ENCODE results near the gene CD3G.

Gene CD3G

DNA sequence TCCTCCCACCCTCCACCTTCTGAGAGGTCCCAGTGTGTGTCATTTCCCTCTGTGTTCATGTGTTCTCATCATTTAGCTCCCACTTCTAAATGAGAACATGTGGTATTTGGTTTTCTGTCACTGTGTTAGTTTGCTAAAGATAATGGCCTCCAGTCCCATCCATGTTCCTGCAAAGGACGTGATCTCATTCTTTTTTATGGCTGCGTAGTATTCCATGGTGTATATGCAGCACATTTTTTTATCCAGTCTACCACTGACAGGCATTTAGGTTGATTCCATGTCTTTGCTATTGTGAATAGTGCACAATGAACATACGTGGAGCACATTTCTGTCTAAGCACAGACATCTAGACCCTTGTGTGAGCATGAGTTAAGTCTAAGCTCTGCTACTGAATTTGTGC lies 33.9 kb upstream of the CD3G start:
- Histone ChIP-seq H3K27ac (no peak overlapping the region), H3K4me1 (peaks cover 31 to 55% (median 41%) of the 10 kb centered on the region in 10 experiments), H3K9me3 (replicated peaks in 1 of 11) (0 out of 22 replicates have a peak, but pooled peaks cover 0 to 3% (median 0%) of the 10 kb centered on the region in 11 experiments), H4K20me1 (no peaks in the 10 kb centered on the region), H3K36me3 (no peaks in the 10 kb centered on the region), H3K9ac (no peak overlapping the region), H3K27me3 (no peaks in the 10 kb centered on the region), H3K4me3 (no peak overlapping the region), H3K4me2 (no peak overlapping the region)
- no peak for TF ChIP-seq Cebpa-rat (IDR thresholded peaks at IDR 0.05)

- TF ChIP-seq Cebpa-rat (IDR thresholded peaks at IDR 0.05), result no peak
- Histone ChIP-seq H3K4me2 (no peak overlapping the region), H3K27me3 (no peaks in the 10 kb centered on the region), H3K4me3 (no peak overlapping the region), H3K9ac (no peak overlapping the region), H4K20me1 (no peaks in the 10 kb centered on the region), H3K4me1 (peaks cover 37 to 58% (median 45%) of the 10 kb centered on the region in 10 experiments), H3K9me3 (replicated peaks in 1 of 11) (0 out of 22 replicates have a peak, but pooled peaks cover 0 to 3% (median 0%) of the 10 kb centered on the region in 11 experiments), H3K36me3 (no peaks in the 10 kb centered on the region), H3K27ac (no peak overlapping the region)
Observed at GRCh38 chr11:118310781-118311485, 33.2 kb upstream of the CD3G start.

DNA sequence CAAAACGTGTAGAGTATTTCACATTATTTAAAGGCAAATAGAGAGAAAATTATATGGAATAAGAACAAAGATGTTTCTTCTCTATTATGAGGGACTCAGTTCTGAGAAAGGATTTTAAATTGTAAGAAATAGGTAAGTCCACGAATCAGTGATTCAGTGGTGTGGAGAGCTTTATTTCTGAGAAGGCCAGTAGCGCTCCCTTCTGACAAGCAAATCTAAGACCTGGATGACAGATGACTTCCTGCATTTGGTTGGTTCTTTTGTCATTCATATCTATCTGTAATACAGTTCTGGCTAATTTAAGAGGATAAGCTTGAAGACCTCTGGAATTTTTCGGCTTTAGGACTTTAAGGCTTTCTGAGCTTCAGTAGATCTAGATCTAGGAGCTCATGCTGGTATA lies 32.6 kb upstream of the CD3G start:
- TF ChIP-seq Cebpa-rat (IDR thresholded peaks at IDR 0.05), result no peak
- H3K4me1 ChIP-seq, result peaks cover 43 to 58% (median 49%) of the 10 kb centered on the region in 10 experiments
- no peak overlapping the region for H3K27ac ChIP-seq
- no peak overlapping the region for H3K9ac ChIP-seq
- no peaks in the 10 kb centered on the region for H4K20me1 ChIP-seq
- H3K4me2 ChIP-seq, result peak overlapping the region in 1 of 11 experiments; percentile 95; a peak in 1 of 22 replicates
- H3K4me3 ChIP-seq, result no peak overlapping the region
- H3K27me3 ChIP-seq, result no peaks in the 10 kb centered on the region
- 0 out of 22 replicates have a peak, but pooled peaks cover 0 to 3% (median 0%) of the 10 kb centered on the region in 11 experiments for H3K9me3 ChIP-seq (replicated peaks in 1 of 11)
- H3K36me3 ChIP-seq, result no peaks in the 10 kb centered on the region

DNA sequence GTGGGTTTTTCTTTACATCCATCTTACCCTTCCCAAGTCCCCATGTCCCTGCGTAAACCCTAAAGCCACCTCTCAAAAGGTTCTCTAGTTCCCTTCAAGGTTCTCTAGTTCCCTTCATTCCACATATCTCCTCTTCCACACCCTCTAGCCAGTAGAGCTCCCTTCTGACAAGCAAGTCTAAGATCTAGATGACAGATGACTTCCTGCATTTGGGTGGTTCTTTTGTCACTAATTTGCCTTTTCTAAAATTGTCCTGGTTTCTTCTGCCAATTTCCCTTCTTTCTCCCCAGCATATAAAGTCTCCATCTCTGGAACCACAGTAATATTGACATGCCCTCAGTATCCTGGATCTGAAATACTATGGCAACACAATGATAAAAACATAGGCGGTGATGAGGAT lies 31.8 kb upstream of the CD3G start:
- no peaks in the 10 kb centered on the region for H4K20me1 ChIP-seq
- H3K4me1 ChIP-seq, result peaks cover 47 to 58% (median 54%) of the 10 kb centered on the region in 10 experiments
- H3K4me2 ChIP-seq, result peak overlapping the region in 9 of 11 experiments; percentile 68 to 95 (median 86); a peak in 12 of 22 replicates
- TF ChIP-seq Cebpa-rat (IDR thresholded peaks at IDR 0.05), result no peak
- H3K36me3 ChIP-seq, result no peaks in the 10 kb centered on the region
- no peak overlapping the region for H3K27ac ChIP-seq
- no peak overlapping the region for H3K4me3 ChIP-seq
- H3K27me3 ChIP-seq, result no peaks in the 10 kb centered on the region
- 0 out of 22 replicates have a peak, but pooled peaks cover 0 to 3% (median 0%) of the 10 kb centered on the region in 11 experiments for H3K9me3 ChIP-seq (replicated peaks in 1 of 11)
- H3K9ac ChIP-seq, result no peak overlapping the region

- H3K4me3 ChIP-seq, result no peak overlapping the region
- no peaks in the 10 kb centered on the region for H3K36me3 ChIP-seq
- peak overlapping the region in 9 of 11 experiments; percentile 68 to 95 (median 86); a peak in 18 of 22 replicates for H3K4me2 ChIP-seq
- H3K9ac ChIP-seq, result peak overlapping the region in 4 of 11 experiments; percentile 8 to 48 (median 16); a peak in 3 of 22 replicates
- H3K27me3 ChIP-seq, result no peaks in the 10 kb centered on the region
- H3K4me1 ChIP-seq, result peaks cover 51 to 63% (median 61%) of the 10 kb centered on the region in 10 experiments
- H3K27ac ChIP-seq, result peak overlapping the region in 7 of 11 experiments; percentile 42 to 88 (median 71); a peak in 10 of 22 replicates
- no peak for TF ChIP-seq Cebpa-rat (IDR thresholded peaks at IDR 0.05)
- H3K9me3 ChIP-seq (replicated peaks in 1 of 11), result 0 out of 22 replicates have a peak, but pooled peaks cover 0 to 3% (median 0%) of the 10 kb centered on the region in 11 experiments
- no peaks in the 10 kb centered on the region for H4K20me1 ChIP-seq
Observed at GRCh38 chr11:118313242-118313641, 30.9 kb upstream of the CD3G start.

DNA sequence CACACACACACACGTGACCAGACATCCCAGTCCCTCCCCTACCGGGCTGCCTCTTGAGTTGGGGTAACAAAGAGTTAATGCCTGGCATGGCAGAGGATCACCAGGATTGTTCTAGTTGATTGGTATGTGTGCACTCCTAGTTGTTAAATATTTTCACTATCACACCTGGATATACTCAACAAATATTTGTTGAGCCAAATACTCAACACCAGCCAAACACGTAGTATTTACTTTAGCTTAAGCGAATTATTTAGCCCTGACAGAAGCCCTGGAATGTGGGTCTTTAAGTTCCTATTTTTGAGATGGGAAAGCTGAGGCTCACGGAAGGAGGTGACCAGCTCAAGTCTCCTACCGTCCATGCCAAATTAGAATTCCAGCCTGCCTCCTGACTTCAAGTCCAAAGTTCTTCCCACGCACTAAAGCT lies 29.1 kb upstream of the CD3G start:
- H3K4me3 ChIP-seq, result peak overlapping the region in 2 of 10 experiments; percentile 22 to 54; a peak in 1 of 20 replicates

DNA sequence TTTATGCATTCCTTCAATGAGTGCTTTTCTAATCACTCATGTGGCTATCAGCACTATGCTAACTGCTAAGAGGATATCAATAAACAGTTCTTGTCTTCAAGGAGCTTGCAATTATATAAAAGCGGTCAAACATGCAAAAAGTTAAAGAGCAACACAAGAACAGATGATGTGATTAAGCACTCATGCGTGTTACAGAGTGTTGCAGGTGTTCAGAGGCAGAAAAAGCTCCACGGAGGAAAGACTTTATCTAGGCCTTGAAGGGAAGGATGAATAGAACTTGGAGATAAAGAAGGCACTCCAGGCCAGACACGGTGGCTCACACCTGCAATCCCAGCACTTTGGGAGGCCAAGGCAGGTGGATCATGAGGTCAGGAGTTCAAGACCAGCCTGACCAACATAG lies 26.0 kb upstream of the CD3G start:
- Histone ChIP-seq H3K36me3 (no peaks in the 10 kb centered on the region), H3K27ac (peak overlapping the region in 6 of 11 experiments; percentile 57 to 88 (median 80); a peak in 10 of 22 replicates), H3K4me1 (peaks cover 82 to 100% (median 91%) of the 10 kb centered on the region in 10 experiments), H3K27me3 (no peaks in the 10 kb centered on the region), H3K9ac (no peak overlapping the region; a peak in 1 of 22 replicates), H3K4me2 (peak overlapping the region; percentile 80 to 95 (median 86)), H3K9me3 (replicated peaks in 1 of 11) (peaks cover 0 to 5% (median 0%) of the 10 kb centered on the region in 11 experiments; a peak in 2 of 22 replicates), H4K20me1 (no peaks in the 10 kb centered on the region), H3K4me3 (no peak overlapping the region)
- TF ChIP-seq Cebpa-rat (IDR thresholded peaks at IDR 0.05), result no peak

More for the DNA sequence above, 29.1 kb upstream of the CD3G start:
- Histone ChIP-seq H3K27me3 (no peaks in the 10 kb centered on the region), H4K20me1 (no peaks in the 10 kb centered on the region), H3K36me3 (no peaks in the 10 kb centered on the region), H3K4me1 (peaks cover 69 to 81% (median 78%) of the 10 kb centered on the region in 10 experiments), H3K9ac (peak overlapping the region in 8 of 11 experiments; percentile 65 to 79 (median 73); a peak in 13 of 22 replicates), H3K27ac (peak overlapping the region in 10 of 11 experiments; percentile 2 to 89 (median 85); a peak in 18 of 22 replicates), H3K4me2 (peak overlapping the region; percentile 80 to 95 (median 86)), H3K9me3 (replicated peaks in 1 of 11) (0 out of 22 replicates have a peak, but pooled peaks cover 0 to 3% (median 0%) of the 10 kb centered on the region in 11 experiments)
- TF ChIP-seq Cebpa-rat (IDR thresholded peaks at IDR 0.05), result no peak

GRCh38 chr11:118318581-118319336 lies 25.4 kb upstream of the CD3G start:
- Histone ChIP-seq H3K27ac (peak overlapping the region in 10 of 11 experiments; percentile 5 to 88 (median 58); a peak in 18 of 22 replicates), H3K27me3 (no peaks in the 10 kb centered on the region), H3K4me1 (peaks cover 76 to 94% (median 86%) of the 10 kb centered on the region in 10 experiments), H3K9ac (peak overlapping the region in 7 of 11 experiments; percentile 14 to 41 (median 26); a peak in 7 of 22 replicates), H4K20me1 (no peaks in the 10 kb centered on the region), H3K4me2 (peak overlapping the region; percentile 80 to 95 (median 86)), H3K36me3 (no peaks in the 10 kb centered on the region), H3K4me3 (no peak overlapping the region), H3K9me3 (replicated peaks in 1 of 11) (peaks cover 0 to 5% (median 0%) of the 10 kb centered on the region in 11 experiments; a peak in 2 of 22 replicates)
- no peak for TF ChIP-seq Cebpa-rat (IDR thresholded peaks at IDR 0.05)
